ENCODE results near the gene GRK4.
"Not testable (repeated sequence)": the region's sequence is repeated elsewhere in the genome, so short reads cannot be mapped to it uniquely, and the experiment has no call there.

DNA sequence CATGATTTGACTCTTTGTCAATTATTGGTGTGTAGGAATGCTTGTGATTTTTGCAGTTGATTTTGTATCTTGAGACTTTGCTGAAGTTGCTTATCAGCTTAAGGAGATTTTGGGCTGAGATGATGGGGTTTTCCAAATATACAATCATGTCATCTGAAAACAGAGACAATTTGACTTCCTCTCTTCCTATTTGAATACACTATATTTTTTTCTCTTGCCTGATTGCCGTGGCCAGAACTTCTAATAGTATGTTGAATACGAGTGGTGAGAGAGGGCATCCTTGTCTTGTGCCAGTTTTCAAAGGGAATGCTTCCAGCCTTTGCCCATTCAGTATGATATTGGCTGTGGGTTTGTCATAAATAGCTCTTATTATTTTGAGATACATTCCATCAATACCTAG lies 45.1 kb upstream of the GRK4 start:
- TF ChIP-seq, protein P1, sequence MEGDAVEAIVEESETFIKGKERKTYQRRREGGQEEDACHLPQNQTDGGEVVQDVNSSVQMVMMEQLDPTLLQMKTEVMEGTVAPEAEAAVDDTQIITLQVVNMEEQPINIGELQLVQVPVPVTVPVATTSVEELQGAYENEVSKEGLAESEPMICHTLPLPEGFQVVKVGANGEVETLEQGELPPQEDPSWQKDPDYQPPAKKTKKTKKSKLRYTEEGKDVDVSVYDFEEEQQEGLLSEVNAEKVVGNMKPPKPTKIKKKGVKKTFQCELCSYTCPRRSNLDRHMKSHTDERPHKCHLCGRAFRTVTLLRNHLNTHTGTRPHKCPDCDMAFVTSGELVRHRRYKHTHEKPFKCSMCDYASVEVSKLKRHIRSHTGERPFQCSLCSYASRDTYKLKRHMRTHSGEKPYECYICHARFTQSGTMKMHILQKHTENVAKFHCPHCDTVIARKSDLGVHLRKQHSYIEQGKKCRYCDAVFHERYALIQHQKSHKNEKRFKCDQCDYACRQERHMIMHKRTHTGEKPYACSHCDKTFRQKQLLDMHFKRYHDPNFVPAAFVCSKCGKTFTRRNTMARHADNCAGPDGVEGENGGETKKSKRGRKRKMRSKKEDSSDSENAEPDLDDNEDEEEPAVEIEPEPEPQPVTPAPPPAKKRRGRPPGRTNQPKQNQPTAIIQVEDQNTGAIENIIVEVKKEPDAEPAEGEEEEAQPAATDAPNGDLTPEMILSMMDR (IDR thresholded peaks at IDR 0.05), result not testable (repeated sequence)
- TF ChIP-seq POLR2A (IDR thresholded peaks at IDR 0.05), result not testable (repeated sequence)
